Measurements from ENCODE around the gene CHST9. TPM values are rescaled to one million over a fixed set of nuclear protein-coding genes. Genes with fewer than 3 reads are reported as not detected.

The CHST9 gene
- polyA plus RNA-seq, 1 donor (not counting 4 experiments of a cell fraction or from before 2014, with no cell fraction given): 0.07 TPM

GRCh38 chr18:27108842-27109241 is 76.3 kb downstream of the CHST9 start:
- H3K4me2 ChIP-seq (ENCODE audit: control insufficient read depth, extremely low read depth, insufficient read depth, low read depth, low read length): no peak overlapping the region
- no peaks in the 10 kb centered on the region for H3K27me3 ChIP-seq (ENCODE audit: control insufficient read depth, extremely low read depth, insufficient read depth, low read length)
- dilution Hi-C loops (cut with MboI; ENCODE audit: extremely low pct_ligation_motif_present, low sequenced_read_pairs): no loop called here
- no peak overlapping the region for H3K27ac ChIP-seq (ENCODE audit: control insufficient read depth, insufficient read depth, low read length)
- H3K9me3 ChIP-seq (ENCODE audit: control insufficient read depth, low read depth, low read length): no peaks in the 10 kb centered on the region
- no peaks in the 10 kb centered on the region for H3K4me1 ChIP-seq (ENCODE audit: control insufficient read depth, extremely low read depth, insufficient read depth, low read length)
- no peaks in the 10 kb centered on the region for H3K79me2 ChIP-seq (ENCODE audit: control insufficient read depth, insufficient read depth, low read length)
- no peak for DNase-seq (ENCODE audit: low read depth, low spot score)
- TF ChIP-seq CTCF (optimal IDR thresholded peaks at IDR 0.05 in 1 of 3, IDR thresholded peaks at IDR 0.05 in 1 of 3, conservative IDR thresholded peaks at IDR 0.05 in 1 of 3; ENCODE audit: extremely low read depth in 1 of 3, insufficient read depth in 2 of 3, low read length in 3 of 3) (no peak), EZH2 (IDR thresholded peaks at IDR 0.05; ENCODE audit: low read length) (no peak)
- H2AFZ ChIP-seq (ENCODE audit: control insufficient read depth, low read length): no peak overlapping the region
- no peaks in the 10 kb centered on the region for H3K9me1 ChIP-seq (ENCODE audit: control insufficient read depth, extremely low read depth, insufficient read depth, low read length)
- no peak overlapping the region for H3K4me3 ChIP-seq (ENCODE audit: control insufficient read depth in 2 of 3, extremely low read depth in 1 of 3, insufficient read depth in 2 of 3, low read depth in 1 of 3, low read length in 3 of 3)
- H3K9ac ChIP-seq (ENCODE audit: control insufficient read depth, extremely low read depth, insufficient read depth, low read length): no peak overlapping the region
- H4K20me1 ChIP-seq (ENCODE audit: control insufficient read depth, extremely low read depth, insufficient read depth, low read length): no peaks in the 10 kb centered on the region
- FAIRE-seq: no peak
- H3K36me3 ChIP-seq (ENCODE audit: control insufficient read depth in 2 of 2, extremely low read depth in 1 of 2, insufficient read depth in 2 of 2, low read length in 2 of 2): no peaks in the 10 kb centered on the region

GRCh38 chr18:27104743-27105142 is 80.4 kb downstream of the CHST9 start:
- no peaks in the 10 kb centered on the region for H3K4me1 ChIP-seq (ENCODE audit: control insufficient read depth, extremely low read depth, insufficient read depth, low read length)
- no peaks in the 10 kb centered on the region for H3K79me2 ChIP-seq (ENCODE audit: control insufficient read depth, insufficient read depth, low read length)
- no peak overlapping the region for H3K27ac ChIP-seq (ENCODE audit: control insufficient read depth, insufficient read depth, low read length)
- no peak overlapping the region for H3K4me3 ChIP-seq (ENCODE audit: control insufficient read depth in 2 of 3, extremely low read depth in 1 of 3, insufficient read depth in 2 of 3, low read depth in 1 of 3, low read length in 3 of 3)
- no peak overlapping the region for H3K4me2 ChIP-seq (ENCODE audit: control insufficient read depth, extremely low read depth, insufficient read depth, low read depth, low read length)
- H3K9me1 ChIP-seq (ENCODE audit: control insufficient read depth, extremely low read depth, insufficient read depth, low read length): no peaks in the 10 kb centered on the region
- no peaks in the 10 kb centered on the region for H4K20me1 ChIP-seq (ENCODE audit: control insufficient read depth, extremely low read depth, insufficient read depth, low read length)
- H3K9me3 ChIP-seq (ENCODE audit: control insufficient read depth, low read depth, low read length): no peaks in the 10 kb centered on the region
- H3K27me3 ChIP-seq (ENCODE audit: control insufficient read depth, extremely low read depth, insufficient read depth, low read length): no peaks in the 10 kb centered on the region
- H3K36me3 ChIP-seq (ENCODE audit: control insufficient read depth in 2 of 2, extremely low read depth in 1 of 2, insufficient read depth in 2 of 2, low read length in 2 of 2): no peaks in the 10 kb centered on the region
- no peak overlapping the region for H3K9ac ChIP-seq (ENCODE audit: control insufficient read depth, extremely low read depth, insufficient read depth, low read length)
- TF ChIP-seq EZH2 (IDR thresholded peaks at IDR 0.05; ENCODE audit: low read length): no peak
- no peak for TF ChIP-seq CTCF (optimal IDR thresholded peaks at IDR 0.05 in 1 of 3, IDR thresholded peaks at IDR 0.05 in 1 of 3, conservative IDR thresholded peaks at IDR 0.05 in 1 of 3; ENCODE audit: extremely low read depth in 1 of 3, insufficient read depth in 2 of 3, low read length in 3 of 3)
- dilution Hi-C loops (cut with MboI; ENCODE audit: extremely low pct_ligation_motif_present, low sequenced_read_pairs): no loop called here
- H2AFZ ChIP-seq (ENCODE audit: control insufficient read depth, low read length): no peak overlapping the region
- DNase-seq (ENCODE audit: low read depth, low spot score): no peak
- FAIRE-seq: no peak

Data from keratinocyte (primary cell).